Sigmoid colon (tissue), 4 donors: ENCODE data around the gene IL1RAPL1.

Source experiments
- EP300 ChIP-seq, 4 donors: sonication (generic); formaldehyde crosslinking; IDR thresholded peaks; one replicate each; pipeline ENCODE4 v1.6.1; 2017; ENCODE audit warnings: antibody characterized with exemption in 4 of 4
- TF ChIP-seq, protein P1 (sequence below), 4 experiments: fragments of 450-650 bp in 3 of 4; fragments of 200-600 bp in 1 of 4; IDR thresholded peaks; one replicate each; pipeline ENCODE4 v1.5.1; 2016 to 2019; ENCODE audit warnings: antibody characterized with exemption in 4 of 4, mild to moderate bottlenecking in 3 of 4, moderate library complexity in 2 of 4

DNA sequence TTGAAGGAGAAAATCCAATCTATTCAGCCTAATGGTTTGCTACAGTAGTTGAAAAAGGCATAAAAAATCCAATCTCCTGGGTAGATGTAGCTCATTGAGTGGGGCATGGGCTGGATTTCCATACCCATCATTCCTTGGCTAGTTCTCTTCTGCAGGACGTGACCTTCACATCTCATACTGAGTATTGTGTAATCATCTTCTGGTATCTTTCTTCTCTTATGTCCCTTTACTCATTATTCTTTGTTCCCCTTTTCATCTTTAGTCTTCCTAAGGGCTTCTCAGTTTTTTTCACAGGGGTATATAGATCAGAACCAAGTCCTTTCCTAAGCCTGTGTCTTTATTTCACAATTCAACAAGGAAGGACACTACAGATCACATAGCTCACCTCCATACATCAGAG lies 900.5 kb downstream of the IL1RAPL1 start:
- TF ChIP-seq, protein P1, sequence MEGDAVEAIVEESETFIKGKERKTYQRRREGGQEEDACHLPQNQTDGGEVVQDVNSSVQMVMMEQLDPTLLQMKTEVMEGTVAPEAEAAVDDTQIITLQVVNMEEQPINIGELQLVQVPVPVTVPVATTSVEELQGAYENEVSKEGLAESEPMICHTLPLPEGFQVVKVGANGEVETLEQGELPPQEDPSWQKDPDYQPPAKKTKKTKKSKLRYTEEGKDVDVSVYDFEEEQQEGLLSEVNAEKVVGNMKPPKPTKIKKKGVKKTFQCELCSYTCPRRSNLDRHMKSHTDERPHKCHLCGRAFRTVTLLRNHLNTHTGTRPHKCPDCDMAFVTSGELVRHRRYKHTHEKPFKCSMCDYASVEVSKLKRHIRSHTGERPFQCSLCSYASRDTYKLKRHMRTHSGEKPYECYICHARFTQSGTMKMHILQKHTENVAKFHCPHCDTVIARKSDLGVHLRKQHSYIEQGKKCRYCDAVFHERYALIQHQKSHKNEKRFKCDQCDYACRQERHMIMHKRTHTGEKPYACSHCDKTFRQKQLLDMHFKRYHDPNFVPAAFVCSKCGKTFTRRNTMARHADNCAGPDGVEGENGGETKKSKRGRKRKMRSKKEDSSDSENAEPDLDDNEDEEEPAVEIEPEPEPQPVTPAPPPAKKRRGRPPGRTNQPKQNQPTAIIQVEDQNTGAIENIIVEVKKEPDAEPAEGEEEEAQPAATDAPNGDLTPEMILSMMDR (IDR thresholded peaks at IDR 0.05) = no peak
- no peak for TF ChIP-seq EP300 (IDR thresholded peaks at IDR 0.05)
